ENCODE measurements around the gene TWSG1.

- TF ChIP-seq CTCF (conservative IDR thresholded peaks at IDR 0.05; ENCODE audit: low read length) (no peak), EZH2phosphoT487 (IDR thresholded peaks at IDR 0.05; ENCODE audit: borderline replicate concordance) (no peak)
Measured at GRCh38 chr18:9433671-9434121, 99.1 kb downstream of the TWSG1 start.
